Measurements from ENCODE around the gene MALAT1.

MALAT1 gene

GRCh38 chr11:65553301-65554001 is 54.6 kb downstream of the MALAT1 start:
- H4K91ac ChIP-seq (ENCODE audit: low read length), result peak overlapping the region; percentile 57
- H4K8ac ChIP-seq (ENCODE audit: low read length), result no peak overlapping the region
- DNase-seq, result no peak
- no peak overlapping the region for H3K4ac ChIP-seq (ENCODE audit: low read depth in 1 of 2, low read length in 2 of 2)
- no peak overlapping the region for H3K4me2 ChIP-seq (ENCODE audit: low read length, poor library complexity, severe bottlenecking)
- H2AFZ ChIP-seq (ENCODE audit: low read depth, low read length), result no peak overlapping the region
- H3K14ac ChIP-seq (ENCODE audit: low read length in 2 of 2), result peak overlapping the region in 1 of 2 experiments; percentile 22
- H3K9ac ChIP-seq (ENCODE audit: low read length), result no peak overlapping the region
- no peaks in the 10 kb centered on the region for H3K9me3 ChIP-seq (ENCODE audit: control insufficient read depth, low read length)
- no peak overlapping the region for H2BK15ac ChIP-seq (ENCODE audit: low read depth, poor library complexity, severe bottlenecking)
- H3K18ac ChIP-seq (ENCODE audit: low read depth in 1 of 2, low read length in 2 of 2), result no peak overlapping the region
- peaks cover 39% of the 10 kb centered on the region for H3K4me1 ChIP-seq (ENCODE audit: control insufficient read depth, insufficient read depth, low read depth, low read length)
- no peak overlapping the region for H2AK5ac ChIP-seq (ENCODE audit: low read length, severe bottlenecking)
- H2BK12ac ChIP-seq (ENCODE audit: low read length in 2 of 2), result peak overlapping the region in 1 of 2 experiments; percentile 22
- H3K79me1 ChIP-seq (replicated peaks; ENCODE audit: low read length, poor library complexity, severe bottlenecking), result peaks cover 15% of the 10 kb centered on the region
- H2BK5ac ChIP-seq (ENCODE audit: low read depth, low read length, poor library complexity, severe bottlenecking), result no peak overlapping the region
- peaks cover 36 to 38% of the 10 kb centered on the region in 2 experiments for H3K36me3 ChIP-seq (ENCODE audit: control insufficient read depth in 1 of 2, insufficient read depth in 2 of 2, low read depth in 1 of 2, low read length in 2 of 2)
- 26% methylated on average over 33 of the region's 37 CpGs for WGBS
- no peak overlapping the region for H3K27ac ChIP-seq (ENCODE audit: low read length, poor library complexity, severe bottlenecking)
- H3K27me3 ChIP-seq (ENCODE audit: control insufficient read depth in 1 of 2, insufficient read depth in 1 of 2, low read length in 2 of 2), result no peaks in the 10 kb centered on the region
- no peak overlapping the region for H3K23ac ChIP-seq (ENCODE audit: low read length in 2 of 2)
- H2BK120ac ChIP-seq (ENCODE audit: low read depth, low read length), result no peak overlapping the region
- no peak overlapping the region for H3K4me3 ChIP-seq (ENCODE audit: insufficient read depth in 1 of 2, low read depth in 1 of 2, low read length in 2 of 2)

- Histone ChIP-seq H3K14ac (ENCODE audit: low read length in 2 of 2) (peak overlapping the region in 1 of 2 experiments; percentile 22), H2AFZ (ENCODE audit: low read depth, low read length) (no peak overlapping the region), H3K4ac (ENCODE audit: low read depth in 1 of 2, low read length in 2 of 2) (peak overlapping the region in 1 of 2 experiments; percentile 48), H3K36me3 (ENCODE audit: control insufficient read depth in 1 of 2, insufficient read depth in 2 of 2, low read depth in 1 of 2, low read length in 2 of 2) (peaks cover 28 to 30% of the 10 kb centered on the region in 2 experiments), H3K4me1 (ENCODE audit: control insufficient read depth, insufficient read depth, low read depth, low read length) (peaks cover 46% of the 10 kb centered on the region), H2BK12ac (ENCODE audit: low read length in 2 of 2) (peak overlapping the region; percentile 0 to 22), H3K4me3 (ENCODE audit: insufficient read depth in 1 of 2, low read depth in 1 of 2, low read length in 2 of 2) (no peak overlapping the region), H2AK5ac (ENCODE audit: low read length, severe bottlenecking) (no peak overlapping the region), H2BK120ac (ENCODE audit: low read depth, low read length) (no peak overlapping the region), H2BK15ac (ENCODE audit: low read depth, poor library complexity, severe bottlenecking) (peak overlapping the region; percentile 29), H2BK5ac (ENCODE audit: low read depth, low read length, poor library complexity, severe bottlenecking) (no peak overlapping the region), H3K23ac (ENCODE audit: low read length in 2 of 2) (no peak overlapping the region), H3K27me3 (ENCODE audit: control insufficient read depth in 1 of 2, insufficient read depth in 1 of 2, low read length in 2 of 2) (no peaks in the 10 kb centered on the region), H3K4me2 (ENCODE audit: low read length, poor library complexity, severe bottlenecking) (no peak overlapping the region), H3K18ac (ENCODE audit: low read depth in 1 of 2, low read length in 2 of 2) (peak overlapping the region; percentile 21 to 23), H3K9ac (ENCODE audit: low read length) (peak overlapping the region; percentile 47), H3K9me3 (ENCODE audit: control insufficient read depth, low read length) (no peaks in the 10 kb centered on the region), H3K79me1 (replicated peaks; ENCODE audit: low read length, poor library complexity, severe bottlenecking) (peaks cover 15% of the 10 kb centered on the region), H3K27ac (ENCODE audit: low read length, poor library complexity, severe bottlenecking) (no peak overlapping the region), H4K8ac (ENCODE audit: low read length) (no peak overlapping the region), H4K91ac (ENCODE audit: low read length) (peak overlapping the region; percentile 67)
- no peak for DNase-seq
- WGBS, result 78% methylated on average over 27 of the region's 27 CpGs
Measured at GRCh38 chr11:65554057-65554818, 55.4 kb downstream of the MALAT1 start.

DNA sequence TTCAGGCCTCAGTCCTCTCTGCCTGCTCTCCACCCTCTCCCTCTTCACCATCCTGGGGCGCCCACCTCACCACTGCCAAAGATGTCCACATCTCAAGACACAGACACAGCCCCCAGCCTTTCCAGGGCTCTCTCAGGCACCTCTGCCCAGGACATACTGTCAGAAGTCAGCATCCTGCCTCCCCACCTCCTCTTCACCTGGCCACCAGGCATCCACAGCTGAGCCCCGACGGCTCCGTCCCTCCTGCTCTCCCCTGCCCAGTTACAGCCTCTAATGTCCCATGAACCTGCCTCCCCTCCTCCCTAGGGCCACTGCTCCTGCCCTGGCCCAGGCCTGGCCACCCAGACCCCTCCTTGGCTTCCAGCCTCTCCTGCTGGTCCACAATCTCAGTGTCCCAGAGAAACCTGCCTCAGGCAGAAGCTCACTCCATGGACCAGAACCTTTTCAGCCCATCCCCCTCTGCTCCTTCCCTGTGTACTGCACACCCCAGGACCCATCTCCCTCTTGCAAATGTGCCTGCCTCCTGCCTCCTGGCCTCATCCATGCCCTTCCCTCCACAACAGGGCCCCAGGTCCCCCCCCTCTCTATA is 56.1 kb downstream of the MALAT1 start:
- WGBS, result 91% methylated on average over 4 of the region's 4 CpGs
- Histone ChIP-seq H3K14ac (ENCODE audit: low read length in 2 of 2) (no peak overlapping the region), H3K4me1 (ENCODE audit: control insufficient read depth, insufficient read depth, low read depth, low read length) (peaks cover 52% of the 10 kb centered on the region), H2BK120ac (ENCODE audit: low read depth, low read length) (no peak overlapping the region), H3K18ac (ENCODE audit: low read depth in 1 of 2, low read length in 2 of 2) (no peak overlapping the region), H3K36me3 (ENCODE audit: control insufficient read depth in 1 of 2, insufficient read depth in 2 of 2, low read depth in 1 of 2, low read length in 2 of 2) (peaks cover 23 to 30% of the 10 kb centered on the region in 2 experiments), H4K91ac (ENCODE audit: low read length) (peak overlapping the region; percentile 67), H2BK12ac (ENCODE audit: low read length in 2 of 2) (peak overlapping the region; percentile 0 to 7), H3K9me3 (ENCODE audit: control insufficient read depth, low read length) (no peaks in the 10 kb centered on the region), H2BK5ac (ENCODE audit: low read depth, low read length, poor library complexity, severe bottlenecking) (no peak overlapping the region), H2BK15ac (ENCODE audit: low read depth, poor library complexity, severe bottlenecking) (no peak overlapping the region), H3K27ac (ENCODE audit: low read length, poor library complexity, severe bottlenecking) (no peak overlapping the region), H3K27me3 (ENCODE audit: control insufficient read depth in 1 of 2, insufficient read depth in 1 of 2, low read length in 2 of 2) (no peaks in the 10 kb centered on the region), H2AFZ (ENCODE audit: low read depth, low read length) (no peak overlapping the region), H3K4ac (ENCODE audit: low read depth in 1 of 2, low read length in 2 of 2) (peak overlapping the region in 1 of 2 experiments; percentile 48), H3K79me1 (replicated peaks; ENCODE audit: low read length, poor library complexity, severe bottlenecking) (peaks cover 15% of the 10 kb centered on the region), H2AK5ac (ENCODE audit: low read length, severe bottlenecking) (peak overlapping the region; percentile 2), H3K9ac (ENCODE audit: low read length) (peak overlapping the region; percentile 47), H4K8ac (ENCODE audit: low read length) (no peak overlapping the region), H3K4me2 (ENCODE audit: low read length, poor library complexity, severe bottlenecking) (no peak overlapping the region), H3K4me3 (ENCODE audit: insufficient read depth in 1 of 2, low read depth in 1 of 2, low read length in 2 of 2) (peak overlapping the region in 1 of 2 experiments; percentile 85), H3K23ac (ENCODE audit: low read length in 2 of 2) (no peak overlapping the region)
- no peak for DNase-seq

All from mesenchymal stem cell (in vitro differentiated cells and primary cell).